Lung (tissue), 12 donors: ENCODE measurements around the gene GRN. TPM values are rescaled to one million over a fixed set of nuclear protein-coding genes. Genes with fewer than 3 reads are reported as not detected.

Source experiments
- ATAC-seq: fragments of 200-7000 bp; cut with Tn5 transposase; one replicate; pipeline ENCODE4 v1.9.1; 2020; ENCODE audit warnings: moderate number of reproducible peaks; ENCODE audit not compliant: insufficient read depth, low FRiP score
- DNase-seq, 3 donors: peaks; one replicate each; pipeline ENCODE4 v3.0.0-alpha.2; 2013 to 2017
- H3K27ac ChIP-seq, 2 donors: one replicate each; pipeline ENCODE4 v1.5.1; 2013; ENCODE audit warnings: mild to moderate bottlenecking in 2 of 2, moderate library complexity in 2 of 2, control low read depth in 1 of 2, inconsistent platforms in 1 of 2, low read depth in 1 of 2, low read length in 1 of 2
- H3K27me3 ChIP-seq, 3 donors: one replicate each; pipeline ENCODE4 v1.5.1; 2013; ENCODE audit warnings: low read length in 2 of 3; ENCODE audit not compliant: control insufficient read depth in 3 of 3, insufficient read depth in 3 of 3
- H3K36me3 ChIP-seq, 4 donors: one replicate each; pipeline ENCODE4 v1.5.1; 2013; ENCODE audit warnings: low read length in 4 of 4, mild to moderate bottlenecking in 1 of 4, moderate library complexity in 1 of 4; ENCODE audit not compliant: control insufficient read depth in 4 of 4, insufficient read depth in 4 of 4
- H3K4me1 ChIP-seq, 5 donors: one replicate each; pipeline ENCODE4 v1.5.1; 2013; ENCODE audit warnings: low read length in 5 of 5, mild to moderate bottlenecking in 2 of 5, moderate library complexity in 1 of 5; ENCODE audit not compliant: control insufficient read depth in 5 of 5, insufficient read depth in 5 of 5
- H3K4me3 ChIP-seq: one replicate; pipeline ENCODE4 v1.5.1; 2013; ENCODE audit warnings: mild to moderate bottlenecking, control low read depth, moderate library complexity
- H3K9ac ChIP-seq, 2 donors: one replicate each; pipeline ENCODE4 v1.5.1; 2013; ENCODE audit warnings: low read length in 2 of 2, control low read depth in 1 of 2; ENCODE audit not compliant: insufficient read depth in 1 of 2
- H3K9me3 ChIP-seq, 4 donors: one replicate each; pipeline ENCODE4 v1.5.1; 2013; ENCODE audit warnings: low read length in 3 of 4, mild to moderate bottlenecking in 1 of 4, moderate library complexity in 1 of 4; ENCODE audit not compliant: control insufficient read depth in 4 of 4, insufficient read depth in 3 of 4
- CTCF ChIP-seq: IDR thresholded peaks from 2 replicates; pipeline ENCODE4 v1.5.1; 2012; ENCODE audit warnings: mild to moderate bottlenecking; ENCODE audit errors: control extremely low read depth, extremely low read depth
- WGBS, 2 donors: extraction: QIAGEN DNeasy Blood & Tissue Kit; methylation state at CpG; one replicate each; pipeline ENCODE4 v1.1.7; 2013; 5-methylcytosine and 5-hydroxymethylcytosine counted together
- polyA plus RNA-seq, 2 donors: library from polyadenylated mRNA; stranded (reverse); fragments of 200-250 nt; gene quantifications; one replicate each; pipeline ENCODE4 v1.2.1, GENCODE V29; 2013
- total RNA-seq, 2 donors: library from RNA; depleted of rRNA in 1 of 2; stranded (reverse); fragments of >200 nt in 1 of 2; gene quantifications; one replicate each; pipeline ENCODE4 v1.2.1, GENCODE V29; 2014 to 2021
- donor health status: control.
- donor health status: control.
- donor health status: Bipolar disorder and iron deficiency.
- donor health status: healthy.
- donor health status: DM: yes; HTN: yes; CAD: no.

The GRN gene
- total and polyA plus RNA-seq, 4 donors, result 160 to 753 (median 510) TPM

DNA sequence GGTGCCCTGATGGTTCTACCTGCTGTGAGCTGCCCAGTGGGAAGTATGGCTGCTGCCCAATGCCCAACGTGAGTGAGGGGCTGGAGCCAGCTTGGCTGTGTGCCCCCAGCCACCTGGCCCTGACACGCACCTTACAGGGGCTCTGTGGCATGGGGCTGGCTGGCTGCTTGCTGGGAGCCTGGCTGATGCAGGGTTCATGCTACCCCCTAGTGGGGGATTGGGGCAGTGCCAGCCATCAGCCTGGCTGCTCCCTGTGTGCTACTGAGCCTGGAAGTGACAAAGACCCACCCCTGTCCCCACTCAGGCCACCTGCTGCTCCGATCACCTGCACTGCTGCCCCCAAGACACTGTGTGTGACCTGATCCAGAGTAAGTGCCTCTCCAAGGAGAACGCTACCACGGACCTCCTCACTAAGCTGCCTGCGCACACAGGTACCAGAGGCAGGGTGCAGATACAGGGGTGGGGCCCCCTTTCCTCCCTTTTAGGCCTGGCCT, 5.7 kb downstream of the GRN start:
- H3K4me3 ChIP-seq, result no peak overlapping the region
- no peak overlapping the region for H3K9ac ChIP-seq
- peaks cover 0 to 9% (median 2%) of the 10 kb centered on the region in 5 donors for H3K4me1 ChIP-seq
- H3K27me3 ChIP-seq, result no peaks in the 10 kb centered on the region
- peak; percentile 60 to 74 (median 72) for DNase-seq
- peak; percentile 30 for ATAC-seq
- H3K9me3 ChIP-seq, result no peaks in the 10 kb centered on the region
- 71% methylated on average over 6 of the region's 6 CpGs for WGBS, 2 donors
- TF ChIP-seq CTCF, result peak; percentile 69
- H3K27ac ChIP-seq, result no peak overlapping the region
- H3K36me3 ChIP-seq, result peaks cover 0 to 43% (median 4%) of the 10 kb centered on the region in 4 donors

- no peaks in the 10 kb centered on the region for H3K27me3 ChIP-seq
- peaks cover 0 to 5% (median 0%) of the 10 kb centered on the region in 5 donors for H3K4me1 ChIP-seq
- no peak overlapping the region for H3K9ac ChIP-seq
- H3K9me3 ChIP-seq, result no peaks in the 10 kb centered on the region
- peaks cover 0 to 43% (median 4%) of the 10 kb centered on the region in 4 donors for H3K36me3 ChIP-seq
- TF ChIP-seq CTCF, result no peak
- H3K27ac ChIP-seq, result no peak overlapping the region
- no peak for DNase-seq
- no peak for ATAC-seq
- no peak overlapping the region for H3K4me3 ChIP-seq
- WGBS, 2 donors, result 90 to 94% methylated on average over 8 of the region's 8 CpGs
Observed at GRCh38 chr17:44351464-44351863, 6.4 kb downstream of the GRN start.

DNA sequence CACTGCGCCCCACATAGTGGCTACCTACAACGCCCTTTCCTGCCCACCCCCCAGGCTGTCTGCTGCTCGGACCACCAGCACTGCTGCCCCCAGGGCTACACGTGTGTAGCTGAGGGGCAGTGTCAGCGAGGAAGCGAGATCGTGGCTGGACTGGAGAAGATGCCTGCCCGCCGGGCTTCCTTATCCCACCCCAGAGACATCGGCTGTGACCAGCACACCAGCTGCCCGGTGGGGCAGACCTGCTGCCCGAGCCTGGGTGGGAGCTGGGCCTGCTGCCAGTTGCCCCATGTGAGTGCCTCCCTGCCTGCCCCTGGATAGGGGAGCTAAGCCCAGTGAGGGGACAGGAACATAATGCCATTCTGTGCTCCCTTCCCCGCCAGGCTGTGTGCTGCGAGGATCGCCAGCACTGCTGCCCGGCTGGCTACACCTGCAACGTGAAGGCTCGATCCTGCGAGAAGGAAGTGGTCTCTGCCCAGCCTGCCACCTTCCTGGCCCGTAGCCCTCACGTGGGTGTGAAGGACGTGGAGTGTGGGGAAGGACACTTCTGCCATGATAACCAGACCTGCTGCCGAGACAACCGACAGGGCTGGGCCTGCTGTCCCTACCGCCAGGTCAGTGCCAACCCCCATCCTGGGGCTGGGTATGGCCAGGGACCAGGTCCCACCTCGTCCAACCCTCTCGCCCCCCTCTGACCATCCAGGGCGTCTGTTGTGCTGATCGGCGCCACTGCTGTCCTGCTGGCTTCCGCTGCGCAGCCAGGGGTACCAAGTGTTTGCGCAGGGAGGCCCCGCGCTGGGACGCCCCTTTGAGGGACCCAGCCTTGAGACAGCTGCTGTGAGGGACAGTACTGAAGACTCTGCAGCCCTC, 7.1 kb downstream of the GRN start:
- H3K9ac ChIP-seq, result no peak overlapping the region
- TF ChIP-seq CTCF, result no peak
- DNase-seq (no peak), ATAC-seq (no peak)
- H3K27ac ChIP-seq, result no peak overlapping the region
- WGBS, 2 donors, result 86 to 89% methylated on average over 36 of the region's 36 CpGs
- peaks cover 0 to 5% (median 0%) of the 10 kb centered on the region in 5 donors for H3K4me1 ChIP-seq
- peaks cover 0 to 43% (median 4%) of the 10 kb centered on the region in 4 donors for H3K36me3 ChIP-seq
- H3K27me3 ChIP-seq, result no peaks in the 10 kb centered on the region
- no peak overlapping the region for H3K4me3 ChIP-seq
- no peaks in the 10 kb centered on the region for H3K9me3 ChIP-seq
